ENCODE measurements around the gene NELL2.

DNA sequence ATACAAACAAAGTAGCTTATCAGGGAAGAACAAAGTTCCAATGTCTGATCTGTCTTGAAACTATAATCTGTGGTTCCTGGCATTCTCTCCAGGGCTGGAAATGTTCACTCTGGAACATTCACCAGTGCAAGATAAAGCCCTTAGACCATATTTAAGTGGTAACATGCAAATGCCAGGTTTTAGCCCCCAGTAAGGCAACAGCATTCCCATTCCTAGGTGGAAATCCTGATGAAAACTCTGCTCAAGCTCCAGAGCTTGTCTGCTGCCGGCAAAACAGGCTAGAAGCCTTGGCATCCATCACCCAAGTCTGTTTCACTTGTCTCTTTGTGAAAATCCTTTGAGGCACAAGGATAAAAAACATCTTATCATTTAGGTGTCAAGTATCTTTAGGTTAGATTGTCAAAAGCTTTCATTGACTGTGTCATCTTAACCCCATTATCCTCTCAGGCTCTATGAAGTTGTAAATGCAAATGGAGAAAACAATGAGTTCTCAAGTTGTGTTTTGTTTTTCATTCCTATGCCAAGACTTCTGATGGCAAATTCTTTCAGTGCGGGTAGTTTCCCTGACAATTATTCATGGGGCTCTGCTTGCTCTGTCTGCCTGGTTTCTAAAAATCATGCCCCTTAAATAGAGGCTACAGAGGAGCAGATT, 344.7 kb downstream of the NELL2 start:
- TF ChIP-seq, protein P1, sequence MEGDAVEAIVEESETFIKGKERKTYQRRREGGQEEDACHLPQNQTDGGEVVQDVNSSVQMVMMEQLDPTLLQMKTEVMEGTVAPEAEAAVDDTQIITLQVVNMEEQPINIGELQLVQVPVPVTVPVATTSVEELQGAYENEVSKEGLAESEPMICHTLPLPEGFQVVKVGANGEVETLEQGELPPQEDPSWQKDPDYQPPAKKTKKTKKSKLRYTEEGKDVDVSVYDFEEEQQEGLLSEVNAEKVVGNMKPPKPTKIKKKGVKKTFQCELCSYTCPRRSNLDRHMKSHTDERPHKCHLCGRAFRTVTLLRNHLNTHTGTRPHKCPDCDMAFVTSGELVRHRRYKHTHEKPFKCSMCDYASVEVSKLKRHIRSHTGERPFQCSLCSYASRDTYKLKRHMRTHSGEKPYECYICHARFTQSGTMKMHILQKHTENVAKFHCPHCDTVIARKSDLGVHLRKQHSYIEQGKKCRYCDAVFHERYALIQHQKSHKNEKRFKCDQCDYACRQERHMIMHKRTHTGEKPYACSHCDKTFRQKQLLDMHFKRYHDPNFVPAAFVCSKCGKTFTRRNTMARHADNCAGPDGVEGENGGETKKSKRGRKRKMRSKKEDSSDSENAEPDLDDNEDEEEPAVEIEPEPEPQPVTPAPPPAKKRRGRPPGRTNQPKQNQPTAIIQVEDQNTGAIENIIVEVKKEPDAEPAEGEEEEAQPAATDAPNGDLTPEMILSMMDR (IDR thresholded peaks at IDR 0.05), result no peak
- TF ChIP-seq POLR2A (IDR thresholded peaks at IDR 0.05), result no peak

Data from vagina (tissue), 2 donors.